Karpas-422 (cell line): ENCODE measurements around the gene CPT1C. TPM values are rescaled to one million over a fixed set of nuclear protein-coding genes. Genes with fewer than 3 reads are reported as not detected.

ENCODE experiments used
- DNase-seq: peaks from one replicate; pipeline ENCODE4 v3.0.0-alpha.2; 2015
- H2AFZ ChIP-seq: fragments of 200-600 bp; sonication (generic); 2 replicates; pipeline ENCODE4 v1.6.1; 2014; ENCODE audit warnings: antibody characterized with exemption, low read length, mixed read lengths
- H3K27ac ChIP-seq: fragments of 200-600 bp; sonication (generic); 2 replicates; pipeline ENCODE4 v1.5.1; 2014; ENCODE audit warnings: mild to moderate bottlenecking, low read length, moderate library complexity
- H3K27me3 ChIP-seq: fragments of 200-600 bp; sonication (generic); 2 replicates; pipeline ENCODE4 v1.6.1; 2014; ENCODE audit warnings: low read length, mixed read lengths
- H3K36me3 ChIP-seq: fragments of 200-600 bp; sonication (generic); 2 replicates; pipeline ENCODE4 v1.6.1; 2014; ENCODE audit warnings: low read length, mixed read lengths; ENCODE audit not compliant: insufficient read depth
- H3K4me1 ChIP-seq: fragments of 200-600 bp; sonication (generic); 2 replicates; pipeline ENCODE4 v1.6.1; 2014; ENCODE audit warnings: mild to moderate bottlenecking, low read length, mixed read lengths
- H3K4me2 ChIP-seq: fragments of 200-600 bp; sonication (generic); 2 replicates; pipeline ENCODE4 v1.6.1; 2014; ENCODE audit warnings: low read length, low read depth, mild to moderate bottlenecking; ENCODE audit not compliant: poor library complexity, severe bottlenecking
- H3K4me3 ChIP-seq: fragments of 200-600 bp; sonication (generic); 2 replicates; pipeline ENCODE4 v1.5.1; 2014; ENCODE audit warnings: mild to moderate bottlenecking, antibody characterized with exemption, low read length, mixed read lengths
- H3K79me2 ChIP-seq: fragments of 200-600 bp; sonication (generic); 2 replicates; pipeline ENCODE4 v1.6.1; 2014; ENCODE audit warnings: mild to moderate bottlenecking, low read length, mixed read lengths
- H3K9ac ChIP-seq: fragments of 200-600 bp; sonication (generic); 2 replicates; pipeline ENCODE4 v1.6.0; 2014; ENCODE audit warnings: low read length
- H3K9me2 ChIP-seq: fragments of 200-600 bp; sonication (generic), shearing (Covaris generic); replicated peaks from 2 replicates; pipeline ENCODE4 v1.6.0; 2014; ENCODE audit warnings: mild to moderate bottlenecking, low read length, moderate library complexity; ENCODE audit not compliant: insufficient read depth
- H3K9me3 ChIP-seq: fragments of 300-700, 200-600 bp; sonication (generic); 2 replicates; pipeline ENCODE4 v1.6.1; 2014; ENCODE audit warnings: low read length, mixed read lengths
- H4K20me1 ChIP-seq: fragments of 200-600 bp; sonication (generic); 2 replicates; pipeline ENCODE4 v1.6.1; 2014; ENCODE audit warnings: mild to moderate bottlenecking, antibody characterized with exemption, low read length, low read depth; ENCODE audit not compliant: insufficient read depth
- total RNA-seq: library from RNA; depleted of rRNA; stranded (reverse); fragments of >200 nt; shearing (Covaris generic); gene quantifications from 2 replicates; pipeline ENCODE4 v1.2.3, GENCODE V29; 2014; ENCODE audit warnings: low replicate concordance

CPT1C gene
- total RNA-seq, 1 experiment from 2014 or later, result 0.26 TPM

DNA sequence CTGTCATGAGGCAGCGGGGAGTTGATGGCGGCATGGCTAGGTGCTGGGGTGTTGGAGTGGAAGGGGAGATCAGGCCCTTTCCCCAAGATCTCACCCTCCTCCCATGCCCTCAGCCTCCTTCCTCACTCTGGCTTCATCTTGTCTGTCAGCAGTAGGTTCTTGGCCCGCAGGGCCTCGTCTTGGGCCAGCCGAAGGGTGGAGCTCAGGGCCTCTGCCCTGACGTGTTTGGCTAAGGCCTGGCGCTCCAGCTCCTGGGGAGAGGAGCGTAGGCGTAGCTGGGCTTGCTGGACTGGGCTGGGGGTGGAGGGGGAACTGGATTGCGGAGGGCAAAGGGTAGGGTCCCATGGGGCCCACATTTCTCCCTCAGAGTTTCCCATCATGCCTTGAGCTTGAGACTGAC is 49.0 kb downstream of the CPT1C start:
- Histone ChIP-seq H3K4me2 (no peak overlapping the region), H3K9me3 (no peaks in the 10 kb centered on the region), H4K20me1 (no peaks in the 10 kb centered on the region), H3K9me2 (no peaks in the 10 kb centered on the region), H3K9ac (no peak overlapping the region), H2AFZ (no peak overlapping the region), H3K79me2 (no peaks in the 10 kb centered on the region), H3K4me1 (no peaks in the 10 kb centered on the region), H3K27me3 (no peaks in the 10 kb centered on the region), H3K36me3 (no peaks in the 10 kb centered on the region), H3K27ac (no peak overlapping the region), H3K4me3 (no peak overlapping the region)
- no peak for DNase-seq

DNA sequence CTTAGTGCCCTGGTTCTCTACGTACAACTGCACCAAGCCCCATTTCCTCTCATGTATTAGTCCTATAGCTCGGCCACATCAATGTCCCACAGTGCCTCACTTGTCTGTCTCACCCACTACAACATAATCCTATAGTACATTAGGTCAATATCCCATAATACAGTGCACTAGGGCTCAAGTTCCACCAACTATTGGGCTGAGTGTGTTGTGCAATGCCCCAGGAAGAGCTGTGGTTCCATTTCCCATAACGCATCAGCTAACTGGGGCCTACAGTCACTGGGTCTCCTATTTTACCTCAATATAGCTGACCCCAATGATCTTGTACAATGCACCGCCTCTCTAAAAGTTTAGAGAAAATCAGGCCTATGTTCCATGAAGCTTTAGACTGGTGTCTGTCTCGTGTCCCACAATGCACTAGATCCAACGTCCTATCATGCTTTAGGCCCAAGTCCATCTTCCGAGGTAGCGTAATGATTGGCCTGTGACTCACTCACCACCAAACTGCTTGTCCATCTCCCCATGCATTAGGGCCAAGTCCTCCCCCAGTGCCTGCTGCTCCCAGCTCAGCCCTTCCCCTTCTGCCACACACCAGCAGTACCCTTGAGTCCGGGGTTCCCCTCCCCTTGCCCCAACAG is 50.4 kb downstream of the CPT1C start:
- no peak overlapping the region for H3K9ac ChIP-seq
- no peak overlapping the region for H2AFZ ChIP-seq
- no peak overlapping the region for H3K4me2 ChIP-seq

DNA sequence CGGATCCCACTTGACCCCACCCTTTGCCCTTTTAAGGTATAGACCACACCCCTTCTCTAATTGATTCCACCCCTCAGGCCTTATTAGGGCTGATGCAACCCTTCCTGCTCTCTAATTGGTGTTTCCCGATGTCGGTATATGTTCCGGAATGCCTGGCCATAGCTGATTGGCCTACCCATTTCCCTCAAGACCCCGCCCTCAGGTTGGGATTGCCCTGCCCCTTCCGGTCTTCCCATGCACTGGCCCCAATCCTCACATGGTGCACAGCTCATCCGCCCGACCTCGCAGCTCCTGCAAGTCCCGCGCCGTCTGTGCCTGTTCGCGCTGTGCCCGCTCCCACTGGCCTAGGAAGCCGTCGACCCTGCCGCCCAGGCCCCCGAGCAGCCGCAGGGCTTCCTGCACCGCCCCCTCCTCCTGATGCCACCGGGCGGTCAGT is 54.0 kb downstream of the CPT1C start:
- Histone ChIP-seq H3K27me3 (no peaks in the 10 kb centered on the region), H3K9me3 (no peaks in the 10 kb centered on the region), H3K9me2 (no peaks in the 10 kb centered on the region), H3K4me2 (no peak overlapping the region), H3K27ac (no peak overlapping the region), H2AFZ (no peak overlapping the region), H3K36me3 (no peaks in the 10 kb centered on the region), H4K20me1 (no peaks in the 10 kb centered on the region), H3K4me1 (no peaks in the 10 kb centered on the region), H3K79me2 (no peaks in the 10 kb centered on the region), H3K9ac (no peak overlapping the region), H3K4me3 (no peak overlapping the region)
- no peak for DNase-seq

More for the DNA sequence above, 50.4 kb downstream of the CPT1C start:
- Histone ChIP-seq H3K79me2 (no peaks in the 10 kb centered on the region), H4K20me1 (no peaks in the 10 kb centered on the region), H3K27me3 (no peaks in the 10 kb centered on the region), H3K4me3 (no peak overlapping the region), H3K9me3 (no peaks in the 10 kb centered on the region), H3K27ac (no peak overlapping the region), H3K4me1 (no peaks in the 10 kb centered on the region), H3K36me3 (no peaks in the 10 kb centered on the region), H3K9me2 (no peaks in the 10 kb centered on the region)
- DNase-seq, result no peak

DNA sequence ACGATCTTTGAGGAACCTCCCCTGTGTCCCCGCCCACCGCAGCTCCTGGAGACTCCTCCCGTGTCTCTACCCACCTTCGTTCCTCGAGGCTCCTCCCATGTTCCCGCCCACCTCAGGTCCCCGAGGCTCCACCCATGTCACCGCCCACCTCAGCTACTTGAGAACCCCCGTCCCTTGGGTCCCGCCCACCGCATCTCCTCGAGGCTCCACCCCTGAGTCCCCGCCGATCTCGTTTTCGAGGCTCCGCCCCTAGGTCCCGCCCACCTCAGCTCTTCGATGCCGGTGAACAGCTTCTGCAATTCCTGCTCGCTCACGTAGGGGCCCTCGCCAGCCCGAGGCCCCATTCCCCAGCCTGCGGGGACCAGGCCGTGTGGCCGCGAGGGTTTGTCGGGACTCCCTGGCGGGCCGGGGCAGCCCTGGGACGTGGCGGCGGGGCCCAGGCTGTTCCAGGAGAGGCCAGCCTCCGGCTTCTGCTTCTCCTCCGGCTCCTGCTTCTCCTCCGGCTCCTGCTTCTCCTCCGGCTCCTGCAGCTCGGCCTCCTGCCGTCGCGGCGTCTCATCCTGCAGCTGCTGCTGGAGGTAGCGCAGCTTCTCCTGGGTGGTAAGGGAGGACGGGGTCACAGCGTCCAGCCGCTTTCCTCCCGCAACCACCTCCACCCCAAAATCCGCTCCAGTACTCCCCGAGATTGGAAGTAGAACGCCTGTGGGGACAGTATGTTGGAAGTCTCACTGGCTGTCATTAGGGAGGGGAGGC is 55.5 kb downstream of the CPT1C start:
- H3K36me3 ChIP-seq, result no peaks in the 10 kb centered on the region
- no peaks in the 10 kb centered on the region for H3K9me2 ChIP-seq
- H3K4me2 ChIP-seq, result no peak overlapping the region
- no peak overlapping the region for H3K4me3 ChIP-seq
- H3K79me2 ChIP-seq, result no peaks in the 10 kb centered on the region
- DNase-seq, result peak; percentile 100
- no peaks in the 10 kb centered on the region for H3K27me3 ChIP-seq
- H3K9me3 ChIP-seq, result no peaks in the 10 kb centered on the region
- no peak overlapping the region for H3K27ac ChIP-seq
- no peaks in the 10 kb centered on the region for H3K4me1 ChIP-seq
- no peak overlapping the region for H2AFZ ChIP-seq
- H4K20me1 ChIP-seq, result no peaks in the 10 kb centered on the region
- no peak overlapping the region for H3K9ac ChIP-seq

DNA sequence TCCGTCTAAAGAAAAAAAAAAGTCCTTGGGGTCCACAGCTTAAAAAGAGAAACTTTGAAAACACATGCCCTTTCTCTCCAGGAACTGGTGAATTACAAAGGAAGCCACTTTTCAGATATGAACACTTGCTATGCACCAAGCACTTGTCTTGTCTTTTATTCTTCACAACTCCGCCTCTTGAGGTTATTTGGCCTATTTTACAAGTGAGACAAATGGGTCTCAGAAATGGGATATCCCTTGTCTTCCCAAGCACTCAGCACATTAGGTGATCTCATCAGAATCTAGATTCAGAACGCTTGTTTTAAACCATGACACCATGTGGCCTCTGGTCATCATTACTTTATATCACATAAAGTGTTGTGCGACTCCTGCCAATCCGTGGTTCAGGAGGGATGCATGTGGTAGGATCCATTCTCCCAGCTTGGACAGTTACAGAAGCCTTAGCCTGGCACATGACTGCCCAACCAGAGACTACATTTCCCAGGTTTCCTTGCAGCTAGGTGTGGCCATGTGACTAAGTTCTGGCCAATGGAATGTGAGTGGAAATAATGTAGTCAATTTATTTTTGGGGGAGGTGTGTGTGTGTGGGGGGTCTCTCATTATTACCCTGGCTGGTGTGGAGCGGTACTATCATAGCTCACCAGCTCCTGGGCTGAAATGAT is 58.3 kb downstream of the CPT1C start:
- no peak overlapping the region for H3K4me2 ChIP-seq

DNA sequence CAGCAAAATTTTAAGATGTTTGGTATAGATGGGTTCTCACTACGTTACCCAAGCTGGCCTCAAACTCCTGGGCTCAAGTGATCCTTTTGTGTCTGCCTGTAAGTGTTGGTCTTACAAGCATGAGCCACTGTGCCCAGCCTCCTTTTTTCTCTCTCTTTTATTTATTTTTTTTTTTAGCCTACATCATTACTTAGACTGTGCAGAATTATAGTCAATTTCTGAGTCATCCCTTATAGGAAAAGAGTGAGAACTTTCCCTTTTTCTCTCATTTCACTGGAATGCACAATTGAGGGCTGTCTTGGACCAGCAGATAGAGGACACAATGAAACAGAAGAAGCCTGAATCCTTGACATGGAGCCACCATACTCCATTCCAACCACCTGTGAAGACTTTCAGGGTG is 58.9 kb downstream of the CPT1C start:
- Histone ChIP-seq H3K9ac (no peak overlapping the region), H2AFZ (no peak overlapping the region), H3K4me2 (no peak overlapping the region), H3K4me3 (no peak overlapping the region), H3K27ac (no peak overlapping the region), H3K79me2 (no peaks in the 10 kb centered on the region), H3K27me3 (no peaks in the 10 kb centered on the region), H4K20me1 (no peaks in the 10 kb centered on the region), H3K9me2 (no peaks in the 10 kb centered on the region), H3K36me3 (no peaks in the 10 kb centered on the region), H3K9me3 (no peaks in the 10 kb centered on the region; the same call in 1 of the 2 replicates), H3K4me1 (no peaks in the 10 kb centered on the region)
- DNase-seq, result no peak

More for the DNA sequence above, 58.3 kb downstream of the CPT1C start:
- Histone ChIP-seq H3K9me3 (no peaks in the 10 kb centered on the region), H3K36me3 (no peaks in the 10 kb centered on the region), H3K9ac (no peak overlapping the region), H3K27me3 (no peaks in the 10 kb centered on the region), H3K27ac (no peak overlapping the region), H2AFZ (no peak overlapping the region), H3K79me2 (no peaks in the 10 kb centered on the region), H3K4me1 (no peaks in the 10 kb centered on the region), H3K9me2 (no peaks in the 10 kb centered on the region), H4K20me1 (no peaks in the 10 kb centered on the region), H3K4me3 (no peak overlapping the region)
- DNase-seq, result peak; percentile 74

DNA sequence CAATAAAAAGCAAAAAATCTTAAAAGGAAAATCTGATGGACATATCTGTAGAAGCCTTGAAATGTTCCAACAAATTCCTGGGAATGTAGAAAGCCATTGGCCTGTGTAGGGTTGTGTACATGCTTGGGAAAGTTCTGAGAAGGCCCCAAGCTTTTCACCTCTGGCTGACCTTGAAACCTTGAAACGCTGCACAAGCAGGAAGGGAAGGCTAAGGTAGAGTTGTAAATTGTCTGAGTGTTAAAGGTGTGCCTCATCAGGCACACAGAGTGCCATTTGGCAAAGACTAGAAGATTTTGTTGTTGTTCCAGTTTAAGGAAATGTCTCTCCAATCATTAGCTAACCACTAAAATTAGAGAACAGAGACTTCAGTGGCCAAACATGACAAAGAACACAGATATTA is 61.8 kb downstream of the CPT1C start:
- Histone ChIP-seq H3K9me2 (no peaks in the 10 kb centered on the region), H3K27me3 (no peaks in the 10 kb centered on the region), H3K4me2 (no peak overlapping the region), H3K4me3 (no peak overlapping the region), H3K9ac (no peak overlapping the region), H3K36me3 (no peaks in the 10 kb centered on the region), H3K9me3 (peaks cover 10% of the 10 kb centered on the region; the same call in 1 of the 2 replicates), H3K79me2 (no peaks in the 10 kb centered on the region), H3K4me1 (no peaks in the 10 kb centered on the region), H2AFZ (no peak overlapping the region), H3K27ac (no peak overlapping the region), H4K20me1 (no peaks in the 10 kb centered on the region)
- no peak for DNase-seq

DNA sequence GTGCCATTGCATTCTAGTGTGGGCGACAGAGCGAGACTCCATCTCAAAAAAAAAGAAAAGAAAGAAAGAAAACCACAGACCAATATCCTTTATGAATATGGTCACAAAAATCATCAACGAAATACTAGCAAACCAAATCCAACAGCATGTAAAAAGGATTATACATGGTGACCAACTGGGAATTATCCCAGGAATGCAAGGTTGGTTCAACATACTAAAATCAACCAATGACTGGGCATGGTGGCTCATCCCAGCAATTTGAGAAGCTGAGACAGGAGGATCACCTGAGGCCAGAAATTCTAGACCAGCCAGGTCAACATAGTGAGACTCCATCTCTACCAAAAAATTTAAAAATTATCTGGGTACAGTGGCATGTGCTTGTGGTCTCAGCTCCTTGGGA is 65.0 kb downstream of the CPT1C start:
- Histone ChIP-seq H3K9ac (no peak overlapping the region), H3K9me2 (no peaks in the 10 kb centered on the region), H3K9me3 (peaks cover 10% of the 10 kb centered on the region; the same call in 1 of the 2 replicates), H3K79me2 (no peaks in the 10 kb centered on the region), H4K20me1 (no peaks in the 10 kb centered on the region), H3K27ac (no peak overlapping the region), H3K4me2 (no peak overlapping the region), H3K4me1 (no peaks in the 10 kb centered on the region), H3K4me3 (no peak overlapping the region), H2AFZ (no peak overlapping the region), H3K27me3 (no peaks in the 10 kb centered on the region), H3K36me3 (no peaks in the 10 kb centered on the region)
- no peak for DNase-seq
